ENCODE measurements around the gene TRPM7.

TRPM7 gene, protein sequence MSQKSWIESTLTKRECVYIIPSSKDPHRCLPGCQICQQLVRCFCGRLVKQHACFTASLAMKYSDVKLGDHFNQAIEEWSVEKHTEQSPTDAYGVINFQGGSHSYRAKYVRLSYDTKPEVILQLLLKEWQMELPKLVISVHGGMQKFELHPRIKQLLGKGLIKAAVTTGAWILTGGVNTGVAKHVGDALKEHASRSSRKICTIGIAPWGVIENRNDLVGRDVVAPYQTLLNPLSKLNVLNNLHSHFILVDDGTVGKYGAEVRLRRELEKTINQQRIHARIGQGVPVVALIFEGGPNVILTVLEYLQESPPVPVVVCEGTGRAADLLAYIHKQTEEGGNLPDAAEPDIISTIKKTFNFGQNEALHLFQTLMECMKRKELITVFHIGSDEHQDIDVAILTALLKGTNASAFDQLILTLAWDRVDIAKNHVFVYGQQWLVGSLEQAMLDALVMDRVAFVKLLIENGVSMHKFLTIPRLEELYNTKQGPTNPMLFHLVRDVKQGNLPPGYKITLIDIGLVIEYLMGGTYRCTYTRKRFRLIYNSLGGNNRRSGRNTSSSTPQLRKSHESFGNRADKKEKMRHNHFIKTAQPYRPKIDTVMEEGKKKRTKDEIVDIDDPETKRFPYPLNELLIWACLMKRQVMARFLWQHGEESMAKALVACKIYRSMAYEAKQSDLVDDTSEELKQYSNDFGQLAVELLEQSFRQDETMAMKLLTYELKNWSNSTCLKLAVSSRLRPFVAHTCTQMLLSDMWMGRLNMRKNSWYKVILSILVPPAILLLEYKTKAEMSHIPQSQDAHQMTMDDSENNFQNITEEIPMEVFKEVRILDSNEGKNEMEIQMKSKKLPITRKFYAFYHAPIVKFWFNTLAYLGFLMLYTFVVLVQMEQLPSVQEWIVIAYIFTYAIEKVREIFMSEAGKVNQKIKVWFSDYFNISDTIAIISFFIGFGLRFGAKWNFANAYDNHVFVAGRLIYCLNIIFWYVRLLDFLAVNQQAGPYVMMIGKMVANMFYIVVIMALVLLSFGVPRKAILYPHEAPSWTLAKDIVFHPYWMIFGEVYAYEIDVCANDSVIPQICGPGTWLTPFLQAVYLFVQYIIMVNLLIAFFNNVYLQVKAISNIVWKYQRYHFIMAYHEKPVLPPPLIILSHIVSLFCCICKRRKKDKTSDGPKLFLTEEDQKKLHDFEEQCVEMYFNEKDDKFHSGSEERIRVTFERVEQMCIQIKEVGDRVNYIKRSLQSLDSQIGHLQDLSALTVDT (N-terminal part only)

GRCh38 chr15:50686469-50687301, at the start of gene TRPM7:
TRPM7 (minus strand) TSS chr15:50686797; CDS start chr15:50686533, 264 bp downstream.
- Histone ChIP-seq H3K27me3 (replicated peaks; ENCODE audit: control insufficient read depth, insufficient read depth, low read length) (no peaks in the 10 kb centered on the region), H3K4me3 (ENCODE audit: low read length) (peak within 1 kb of the TSS; percentile 99), H3K9me3 (ENCODE audit: control insufficient read depth, low read length) (no peaks in the 10 kb centered on the region), H3K9ac (ENCODE audit: low read length) (peak within 1 kb of the TSS; percentile 99), H3K36me3 (ENCODE audit: control insufficient read depth, insufficient read depth, low read length, severe bottlenecking) (peaks cover 6% of the 10 kb centered on the region), H3K4me1 (ENCODE audit: control insufficient read depth, insufficient read depth, low read length) (peaks cover 42% of the 10 kb centered on the region)
- peak; percentile 97 for DNase-seq (ENCODE audit: low read depth)

- Histone ChIP-seq H3K4me3 (ENCODE audit: low read length) (no peak overlapping the region), H3K4me1 (ENCODE audit: control insufficient read depth, insufficient read depth, low read length) (no peaks in the 10 kb centered on the region), H3K9ac (ENCODE audit: low read length) (no peak overlapping the region), H3K27me3 (replicated peaks; ENCODE audit: control insufficient read depth, insufficient read depth, low read length) (no peaks in the 10 kb centered on the region), H3K9me3 (ENCODE audit: control insufficient read depth, low read length) (no peaks in the 10 kb centered on the region), H3K36me3 (ENCODE audit: control insufficient read depth, insufficient read depth, low read length, severe bottlenecking) (peaks cover 71% of the 10 kb centered on the region)
- DNase-seq (ENCODE audit: low read depth) = no peak
Observed at GRCh38 chr15:50735156-50735555, 48.6 kb upstream of the TRPM7 start.

DNA sequence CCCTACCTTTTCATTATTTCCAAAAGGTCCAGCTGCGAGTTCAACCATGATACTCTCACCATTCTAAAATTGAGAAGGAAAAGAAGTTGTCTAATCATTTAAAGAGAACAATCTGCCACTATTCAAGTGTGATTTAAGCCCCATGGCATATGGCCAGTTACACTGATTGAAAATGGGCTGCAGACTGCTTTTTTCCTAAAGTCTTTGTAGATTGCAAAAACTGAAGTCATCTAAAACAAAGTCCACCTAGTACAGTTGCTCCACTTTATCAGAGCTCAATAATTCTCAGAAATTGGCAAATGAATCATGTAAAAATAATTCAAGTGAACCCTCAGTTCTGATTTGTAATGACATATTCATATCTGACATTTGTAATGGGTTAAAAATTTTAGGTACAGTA, 39.7 kb upstream of the TRPM7 start:
- H3K4me3 ChIP-seq (ENCODE audit: low read length) = no peak overlapping the region
- H3K4me1 ChIP-seq (ENCODE audit: control insufficient read depth, insufficient read depth, low read length) = no peaks in the 10 kb centered on the region
- no peak overlapping the region for H3K9ac ChIP-seq (ENCODE audit: low read length)
- H3K9me3 ChIP-seq (ENCODE audit: control insufficient read depth, low read length) = no peaks in the 10 kb centered on the region
- H3K36me3 ChIP-seq (ENCODE audit: control insufficient read depth, insufficient read depth, low read length, severe bottlenecking) = peaks cover 63% of the 10 kb centered on the region
- no peak for DNase-seq (ENCODE audit: low read depth)
- H3K27me3 ChIP-seq (replicated peaks; ENCODE audit: control insufficient read depth, insufficient read depth, low read length) = no peaks in the 10 kb centered on the region

GRCh38 chr15:50718700-50719125, 32.1 kb upstream of the TRPM7 start:
- no peaks in the 10 kb centered on the region for H3K27me3 ChIP-seq (replicated peaks; ENCODE audit: control insufficient read depth, insufficient read depth, low read length)
- DNase-seq (ENCODE audit: low read depth) = no peak
- no peaks in the 10 kb centered on the region for H3K9me3 ChIP-seq (ENCODE audit: control insufficient read depth, low read length)
- H3K9ac ChIP-seq (ENCODE audit: low read length) = no peak overlapping the region
- no peak overlapping the region for H3K4me3 ChIP-seq (ENCODE audit: low read length)
- peaks cover 58% of the 10 kb centered on the region for H3K36me3 ChIP-seq (ENCODE audit: control insufficient read depth, insufficient read depth, low read length, severe bottlenecking)
- no peaks in the 10 kb centered on the region for H3K4me1 ChIP-seq (ENCODE audit: control insufficient read depth, insufficient read depth, low read length)

DNA sequence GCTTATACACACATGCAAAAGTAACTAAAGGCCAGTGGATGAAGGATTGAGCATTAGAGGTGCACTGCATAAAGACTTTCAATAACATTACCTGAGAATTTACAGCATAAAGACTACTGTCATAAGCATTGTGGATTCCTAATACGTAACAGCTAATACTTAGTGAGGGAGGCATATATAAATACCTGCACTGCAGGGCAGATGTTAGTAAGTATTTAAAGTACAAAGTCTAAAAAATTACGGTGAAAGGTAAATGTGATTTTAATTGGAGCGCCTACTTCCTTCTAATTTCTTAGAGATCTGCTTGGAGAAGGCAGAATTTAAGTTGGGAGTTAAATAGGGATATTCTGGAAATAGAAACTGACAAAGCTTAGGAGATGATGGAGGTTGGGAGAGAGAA, 25.4 kb upstream of the TRPM7 start:
- Histone ChIP-seq H3K36me3 (ENCODE audit: control insufficient read depth, insufficient read depth, low read length, severe bottlenecking) (peaks cover 19% of the 10 kb centered on the region), H3K4me1 (ENCODE audit: control insufficient read depth, insufficient read depth, low read length) (no peaks in the 10 kb centered on the region), H3K27me3 (replicated peaks; ENCODE audit: control insufficient read depth, insufficient read depth, low read length) (no peaks in the 10 kb centered on the region), H3K4me3 (ENCODE audit: low read length) (no peak overlapping the region), H3K9ac (ENCODE audit: low read length) (no peak overlapping the region), H3K9me3 (ENCODE audit: control insufficient read depth, low read length) (no peaks in the 10 kb centered on the region)
- DNase-seq (ENCODE audit: low read depth) = no peak

DNA sequence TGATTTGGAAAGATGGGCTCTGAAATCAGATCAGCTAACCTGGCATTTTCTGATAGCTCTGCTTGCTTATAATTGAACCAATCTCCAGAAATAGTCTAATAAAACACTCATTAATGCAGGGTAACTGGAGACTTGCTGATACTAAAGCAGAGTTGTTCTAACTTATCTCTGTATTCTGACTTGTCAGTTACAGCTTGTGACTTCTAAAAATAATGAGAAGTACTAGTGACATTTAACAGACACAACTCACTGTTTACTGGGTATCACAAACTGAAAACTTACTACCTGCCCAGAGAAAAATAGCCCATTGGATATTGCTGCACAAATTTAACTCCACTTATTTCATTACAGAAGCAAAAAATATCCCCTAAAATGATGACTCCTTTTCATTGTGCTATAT, 24.0 kb upstream of the TRPM7 start:
- peaks cover 24% of the 10 kb centered on the region for H3K36me3 ChIP-seq (ENCODE audit: control insufficient read depth, insufficient read depth, low read length, severe bottlenecking)
- no peak for DNase-seq (ENCODE audit: low read depth)
- no peaks in the 10 kb centered on the region for H3K4me1 ChIP-seq (ENCODE audit: control insufficient read depth, insufficient read depth, low read length)
- H3K27me3 ChIP-seq (replicated peaks; ENCODE audit: control insufficient read depth, insufficient read depth, low read length) = no peaks in the 10 kb centered on the region
- no peaks in the 10 kb centered on the region for H3K9me3 ChIP-seq (ENCODE audit: control insufficient read depth, low read length)
- H3K4me3 ChIP-seq (ENCODE audit: low read length) = no peak overlapping the region
- H3K9ac ChIP-seq (ENCODE audit: low read length) = no peak overlapping the region

DNA sequence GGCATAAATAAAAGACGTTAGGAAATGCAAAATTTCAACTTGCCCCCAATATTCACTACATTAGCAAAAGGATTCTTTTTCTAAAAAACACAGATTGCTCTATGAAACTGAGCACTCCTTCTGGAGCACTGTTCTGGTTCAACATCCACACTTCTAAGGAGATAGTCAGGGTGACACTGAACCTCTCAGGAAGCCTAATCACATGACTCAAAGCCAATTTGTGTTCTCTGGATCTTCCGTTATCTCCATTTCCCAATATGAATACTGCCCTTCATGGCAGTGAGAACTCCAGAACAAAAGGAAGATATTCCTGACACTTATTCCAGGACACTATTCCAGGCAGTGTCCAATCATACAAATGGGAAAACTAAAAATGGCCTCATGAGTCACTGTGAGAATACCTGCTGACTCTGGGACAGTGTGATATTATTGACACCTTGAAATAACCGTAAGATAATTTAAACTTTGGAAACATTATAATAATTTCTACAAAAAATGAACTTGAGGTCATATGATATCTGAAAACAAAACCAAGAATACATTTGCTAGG, 21.4 kb upstream of the TRPM7 start:
- no peak for DNase-seq (ENCODE audit: low read depth)
- Histone ChIP-seq H3K9me3 (ENCODE audit: control insufficient read depth, low read length) (no peaks in the 10 kb centered on the region), H3K27me3 (replicated peaks; ENCODE audit: control insufficient read depth, insufficient read depth, low read length) (no peaks in the 10 kb centered on the region), H3K36me3 (ENCODE audit: control insufficient read depth, insufficient read depth, low read length, severe bottlenecking) (peaks cover 20% of the 10 kb centered on the region), H3K4me3 (ENCODE audit: low read length) (no peak overlapping the region), H3K9ac (ENCODE audit: low read length) (no peak overlapping the region), H3K4me1 (ENCODE audit: control insufficient read depth, insufficient read depth, low read length) (no peaks in the 10 kb centered on the region)

GRCh38 chr15:50702762-50703334, 16.3 kb upstream of the TRPM7 start:
- H3K9me3 ChIP-seq (ENCODE audit: control insufficient read depth, low read length) = no peaks in the 10 kb centered on the region
- H3K4me1 ChIP-seq (ENCODE audit: control insufficient read depth, insufficient read depth, low read length) = peaks cover 3% of the 10 kb centered on the region
- no peak overlapping the region for H3K4me3 ChIP-seq (ENCODE audit: low read length)
- H3K36me3 ChIP-seq (ENCODE audit: control insufficient read depth, insufficient read depth, low read length, severe bottlenecking) = peaks cover 11% of the 10 kb centered on the region
- peak; percentile 45 for DNase-seq (ENCODE audit: low read depth)
- no peak overlapping the region for H3K9ac ChIP-seq (ENCODE audit: low read length)
- H3K27me3 ChIP-seq (replicated peaks; ENCODE audit: control insufficient read depth, insufficient read depth, low read length) = no peaks in the 10 kb centered on the region

DNA sequence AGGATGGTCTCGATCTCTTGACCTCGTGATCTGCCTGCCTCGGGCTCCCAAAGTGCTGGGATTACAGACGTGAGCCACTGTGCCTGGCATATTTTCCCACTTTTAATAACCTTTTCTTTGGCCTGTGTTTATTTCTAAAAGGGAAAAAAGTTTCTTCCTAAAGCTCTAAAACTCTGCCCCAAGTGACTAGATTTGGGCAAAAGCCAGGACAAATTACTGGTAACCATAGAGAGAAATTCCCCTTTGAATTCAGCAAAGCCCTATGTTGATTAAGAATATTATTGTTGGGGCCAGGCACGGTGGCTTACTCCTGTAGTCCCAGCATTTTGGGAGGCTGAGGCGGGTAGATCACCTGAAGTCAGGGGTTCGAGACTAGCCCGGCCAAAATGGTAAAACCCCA, 11.5 kb upstream of the TRPM7 start:
- Histone ChIP-seq H3K4me3 (ENCODE audit: low read length) (no peak overlapping the region), H3K4me1 (ENCODE audit: control insufficient read depth, insufficient read depth, low read length) (peaks cover 7% of the 10 kb centered on the region), H3K9me3 (ENCODE audit: control insufficient read depth, low read length) (no peaks in the 10 kb centered on the region), H3K36me3 (ENCODE audit: control insufficient read depth, insufficient read depth, low read length, severe bottlenecking) (no peaks in the 10 kb centered on the region), H3K9ac (ENCODE audit: low read length) (no peak overlapping the region), H3K27me3 (replicated peaks; ENCODE audit: control insufficient read depth, insufficient read depth, low read length) (no peaks in the 10 kb centered on the region)
- DNase-seq (ENCODE audit: low read depth) = peak; percentile 40

Measured in adipocyte (in vitro differentiated cells).